ENCODE measurements around the gene ABCF3.
"Not testable (repeated sequence)": the region's sequence is repeated elsewhere in the genome, so short reads cannot be mapped to it uniquely, and the experiment has no call there.

Gene ABCF3

DNA sequence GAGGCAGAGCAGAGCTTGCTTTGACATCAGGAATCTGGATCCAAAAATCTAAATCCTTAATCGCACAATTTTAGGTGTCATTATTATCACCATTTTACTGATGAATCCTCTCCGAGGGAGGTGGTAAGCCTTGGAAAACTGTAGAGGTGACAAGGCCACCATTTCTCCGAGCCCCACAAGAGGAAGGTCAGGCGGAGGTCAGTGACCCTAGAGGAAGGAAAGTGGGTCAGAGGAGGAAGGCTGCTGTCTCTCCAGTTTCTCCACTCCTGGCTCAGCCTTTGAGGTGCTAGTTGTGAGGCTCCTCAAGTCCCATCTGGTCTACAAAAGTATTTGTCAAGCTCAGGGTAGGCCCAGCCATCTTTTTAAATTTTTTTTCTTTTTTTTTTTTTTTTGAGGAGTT lies 27.6 kb upstream of the ABCF3 start:
- no peak overlapping the region for H3K4me3 ChIP-seq (ENCODE audit: low read length)
- TF ChIP-seq ZNF274 (IDR thresholded peaks at IDR 0.05; ENCODE audit: low read depth, low read length): no peak

DNA sequence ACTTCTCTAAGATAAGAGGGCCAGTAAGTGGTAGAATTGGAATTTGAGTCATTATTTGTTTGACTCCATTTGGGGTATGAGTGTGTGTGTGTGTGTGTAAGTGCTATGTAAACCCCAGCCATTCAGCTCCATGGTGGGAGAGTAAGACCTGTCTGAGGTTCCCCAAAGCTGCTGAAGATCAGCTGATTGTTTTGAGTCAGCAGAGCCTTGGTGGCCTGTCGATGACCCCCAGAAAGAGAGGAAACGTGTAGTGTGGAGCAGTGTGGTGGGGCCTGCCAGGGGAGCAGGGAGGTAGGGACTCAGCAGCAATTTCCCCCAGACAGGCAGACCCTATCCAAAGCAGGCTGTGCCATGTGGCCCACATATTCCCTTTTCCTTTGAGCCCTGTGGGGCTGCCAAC lies 25.5 kb upstream of the ABCF3 start:
- no peak for TF ChIP-seq ZNF274 (IDR thresholded peaks at IDR 0.05; ENCODE audit: low read depth, low read length)
- no peak overlapping the region for H3K4me3 ChIP-seq (ENCODE audit: low read length)

- H3K4me3 ChIP-seq (ENCODE audit: low read length): not testable (repeated sequence)
These were observed 23.4 kb upstream of the ABCF3 start for GRCh38 chr3:184162571-184163070.

DNA sequence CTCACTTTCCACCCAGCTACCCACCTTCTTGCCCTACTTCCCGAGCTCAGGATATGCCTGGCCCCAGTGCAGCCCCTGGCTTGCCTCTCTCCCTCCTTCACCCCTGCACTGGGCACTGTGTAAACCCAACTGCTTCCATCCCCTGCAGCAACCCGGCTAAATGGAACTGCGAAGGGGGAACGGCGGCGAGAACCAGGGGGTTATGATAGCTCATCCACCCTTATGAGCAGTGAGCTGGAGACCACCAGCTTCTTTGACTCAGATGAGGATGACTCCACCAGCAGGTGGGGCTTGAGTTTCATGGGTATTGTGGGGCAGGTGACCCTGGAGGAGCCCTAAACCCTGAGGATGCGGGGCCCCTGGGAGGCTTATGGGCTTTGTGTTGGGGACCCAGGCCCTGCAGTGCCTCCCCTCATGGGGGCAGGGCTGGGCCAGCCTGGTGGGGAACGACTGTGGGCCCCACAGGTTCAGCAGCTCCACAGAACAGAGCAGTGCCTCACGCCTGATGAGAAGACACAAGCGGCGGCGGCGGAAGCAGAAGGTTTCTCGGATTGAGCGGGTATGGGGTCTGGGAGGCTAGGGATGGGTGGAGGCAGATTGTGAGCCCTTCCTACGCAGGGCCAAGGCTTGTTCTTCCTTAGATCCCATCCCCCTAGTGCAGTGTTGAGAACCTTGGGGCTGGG lies 21.2 kb upstream of the ABCF3 start:
- no peak overlapping the region for H3K4me3 ChIP-seq (ENCODE audit: low read length)
- no peak for TF ChIP-seq ZNF274 (IDR thresholded peaks at IDR 0.05; ENCODE audit: low read depth, low read length)

GRCh38 chr3:184165543-184165942 lies 20.5 kb upstream of the ABCF3 start:
- no peak for TF ChIP-seq ZNF274 (IDR thresholded peaks at IDR 0.05; ENCODE audit: low read depth, low read length)
- no peak overlapping the region for H3K4me3 ChIP-seq (ENCODE audit: low read length)

DNA sequence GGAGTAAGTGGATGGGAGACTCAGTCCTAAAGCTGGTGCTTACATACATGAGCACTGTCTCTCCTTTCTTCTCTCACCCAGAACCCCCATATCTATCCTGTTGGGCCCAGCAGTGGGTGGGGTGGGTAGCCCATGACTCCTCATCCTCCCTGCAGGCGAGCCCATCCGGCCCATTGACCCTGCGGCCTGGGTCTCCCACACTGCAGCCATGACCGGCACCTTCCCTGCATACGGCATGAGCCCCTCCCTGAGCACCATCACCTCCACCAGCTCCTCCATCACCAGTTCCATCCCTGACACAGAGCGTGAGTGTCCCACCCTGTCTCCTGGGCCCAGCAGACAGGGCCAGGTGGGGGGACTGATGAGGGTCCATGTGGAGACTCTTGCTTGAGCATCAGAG lies 19.3 kb upstream of the ABCF3 start:
- no peak overlapping the region for H3K4me3 ChIP-seq (ENCODE audit: low read length)
- no peak for TF ChIP-seq ZNF274 (IDR thresholded peaks at IDR 0.05; ENCODE audit: low read depth, low read length)

- TF ChIP-seq ZNF274 (IDR thresholded peaks at IDR 0.05; ENCODE audit: low read depth, low read length): no peak
- no peak overlapping the region for H3K4me3 ChIP-seq (ENCODE audit: low read length)
These were observed 18.2 kb upstream of the ABCF3 start for GRCh38 chr3:184167786-184168185.

DNA sequence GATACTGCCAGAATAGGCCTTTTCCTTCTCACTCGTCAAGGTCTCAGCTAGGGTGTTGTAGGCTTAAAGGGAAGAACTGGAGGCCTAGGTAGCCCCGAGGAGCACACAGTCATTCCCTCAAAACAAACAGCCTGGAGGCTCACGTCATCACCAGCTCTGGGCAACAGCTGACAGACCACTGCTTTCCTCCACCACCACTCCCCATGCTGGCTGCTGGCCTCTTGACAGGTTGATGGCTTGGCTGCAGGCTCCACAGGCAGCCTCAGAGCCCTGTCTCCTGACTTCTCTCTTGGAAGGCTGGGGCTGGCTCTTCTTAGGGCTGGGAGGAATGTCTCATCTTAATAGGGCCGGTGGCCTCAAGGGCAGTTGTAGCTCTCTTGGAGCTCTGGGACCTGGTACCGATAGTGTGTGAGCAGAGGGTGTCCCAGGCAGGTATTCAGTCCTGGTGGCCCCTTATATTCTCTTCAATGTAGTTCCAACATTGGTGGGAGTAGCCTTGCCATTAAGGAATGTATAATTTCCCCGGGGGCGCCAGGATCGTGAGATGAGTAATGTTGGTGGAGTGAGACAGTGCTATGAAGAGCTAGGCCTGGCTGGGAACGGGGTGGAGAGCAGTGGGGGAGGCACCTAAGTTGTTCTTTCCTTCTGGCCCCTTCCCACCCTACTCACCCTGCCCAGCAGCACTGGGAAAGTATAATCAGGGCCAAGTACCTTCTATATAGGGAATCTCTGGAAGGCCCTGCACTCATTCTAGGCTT lies 17.5 kb upstream of the ABCF3 start:
- TF ChIP-seq ZNF274 (IDR thresholded peaks at IDR 0.05; ENCODE audit: low read depth, low read length): no peak

DNA sequence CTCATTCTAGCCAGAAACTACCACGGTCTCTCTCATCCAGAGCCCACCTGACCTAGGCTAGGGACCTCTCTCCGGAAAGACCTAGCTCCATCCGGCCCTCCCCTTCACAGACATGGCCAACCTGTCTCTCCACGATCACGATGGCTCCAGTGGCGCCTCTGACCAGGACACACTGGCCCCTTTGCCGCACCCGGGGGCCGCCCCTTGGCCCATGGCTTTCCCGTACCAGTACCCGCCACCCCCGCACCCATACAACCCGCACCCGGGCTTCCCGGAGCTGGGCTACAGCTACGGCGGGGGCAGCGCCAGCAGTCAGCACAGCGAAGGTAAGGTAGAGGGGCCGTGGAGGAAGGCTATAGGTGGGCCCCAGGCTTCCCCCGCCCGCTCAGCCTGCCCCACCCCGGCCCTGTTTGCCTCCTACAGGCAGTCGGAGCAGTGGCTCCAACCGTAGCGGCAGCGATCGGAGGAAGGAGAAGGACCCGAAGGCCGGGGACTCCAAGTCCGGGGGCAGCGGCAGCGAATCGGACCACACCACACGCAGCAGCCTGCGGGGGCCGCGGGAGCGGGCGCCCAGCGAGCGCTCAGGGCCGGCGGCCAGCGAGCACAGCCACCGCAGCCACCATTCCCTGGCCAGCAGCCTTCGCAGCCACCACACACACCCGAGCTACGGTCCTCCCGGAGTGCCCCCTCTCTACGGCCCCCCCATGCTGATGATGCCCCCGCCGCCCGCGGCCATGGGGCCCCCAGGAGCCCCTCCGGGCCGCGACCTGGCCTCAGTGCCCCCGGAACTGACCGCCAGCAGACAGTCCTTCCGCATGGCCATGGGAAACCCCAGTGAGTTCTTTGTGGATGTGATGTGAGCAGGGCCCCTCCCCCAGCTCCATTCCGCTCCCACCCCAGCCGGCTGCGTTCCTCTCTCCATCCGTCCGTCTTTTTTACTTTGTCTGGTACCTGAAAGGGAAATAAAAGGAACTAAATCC lies 15.8 kb upstream of the ABCF3 start:
- TF ChIP-seq ZNF274 (IDR thresholded peaks at IDR 0.05; ENCODE audit: low read depth, low read length): no peak
- no peak overlapping the region for H3K4me3 ChIP-seq (ENCODE audit: low read length)

More for the DNA sequence above, 17.5 kb upstream of the ABCF3 start:
- H3K4me3 ChIP-seq (ENCODE audit: low read length): no peak overlapping the region

DNA sequence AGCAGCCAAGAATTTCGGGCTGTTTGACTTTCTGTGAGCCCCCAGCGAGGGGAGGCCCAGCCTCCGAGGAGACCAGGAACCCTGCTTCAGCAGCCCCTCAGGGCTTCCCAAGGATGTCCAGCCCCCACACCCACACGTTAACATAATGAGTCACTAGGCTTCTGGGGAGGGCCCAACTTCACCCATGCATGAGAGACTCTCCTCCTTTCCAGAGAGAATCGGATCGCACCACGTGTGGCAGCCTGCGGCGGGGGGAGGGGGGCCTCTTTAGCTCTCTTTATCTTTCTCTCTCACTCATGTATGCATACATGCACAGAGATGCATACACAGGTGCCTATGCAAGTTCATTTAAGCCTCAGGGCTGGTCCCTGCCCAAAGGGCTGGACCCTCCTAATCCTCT lies 14.4 kb upstream of the ABCF3 start:
- TF ChIP-seq ZNF274 (IDR thresholded peaks at IDR 0.05; ENCODE audit: low read depth, low read length): no peak
- H3K4me3 ChIP-seq (ENCODE audit: low read length): no peak overlapping the region

DNA sequence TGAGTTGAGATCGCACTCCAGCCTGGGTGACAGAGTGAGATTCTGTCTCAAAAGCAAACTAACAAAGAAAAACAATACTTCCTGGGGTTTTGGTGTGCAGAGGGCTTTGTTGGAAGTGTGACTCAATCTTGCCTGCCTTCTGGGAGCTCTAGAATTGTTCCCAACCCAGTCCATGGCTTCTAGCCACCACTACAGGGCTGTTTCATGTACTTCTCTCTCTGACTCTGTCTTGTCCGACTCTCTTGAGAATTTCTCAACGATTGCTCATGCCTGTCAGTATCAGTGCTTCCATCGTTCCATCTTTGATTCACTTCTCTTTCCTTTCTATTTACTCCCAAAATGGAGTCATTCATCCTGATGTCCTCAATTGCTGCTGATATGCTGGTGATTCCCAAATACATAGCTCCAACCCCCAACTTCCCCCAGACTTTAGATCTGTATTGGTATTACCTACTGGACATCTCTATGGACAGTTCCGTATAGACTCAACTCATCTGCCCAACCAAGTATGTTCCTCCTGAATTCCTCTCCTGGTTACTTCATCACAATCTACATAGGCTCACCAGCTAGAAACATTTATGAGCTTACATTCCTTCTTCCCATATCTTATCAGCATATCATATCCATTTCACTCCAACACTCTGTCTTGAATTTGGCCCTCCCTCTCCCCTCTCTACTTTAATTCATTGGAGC lies 13.2 kb upstream of the ABCF3 start:
- no peak overlapping the region for H3K4me3 ChIP-seq (ENCODE audit: low read length)
- no peak for TF ChIP-seq ZNF274 (IDR thresholded peaks at IDR 0.05; ENCODE audit: low read depth, low read length)

- H3K4me3 ChIP-seq (ENCODE audit: low read length): no peak overlapping the region
- TF ChIP-seq ZNF274 (IDR thresholded peaks at IDR 0.05; ENCODE audit: low read depth, low read length): no peak
These were observed 12.7 kb upstream of the ABCF3 start for GRCh38 chr3:184173374-184173722.

- no peak for TF ChIP-seq ZNF274 (IDR thresholded peaks at IDR 0.05; ENCODE audit: low read depth, low read length)
- no peak overlapping the region for H3K4me3 ChIP-seq (ENCODE audit: low read length)
These were observed 11.7 kb upstream of the ABCF3 start for GRCh38 chr3:184174284-184174645.
